Gastroesophageal sphincter (tissue), 3 donors: ENCODE results near the gene ATAD5.

ENCODE experiments used
- EP300 ChIP-seq: sonication (generic); formaldehyde crosslinking; IDR thresholded peaks from one replicate; pipeline ENCODE4 v1.6.1; 2017; ENCODE audit warnings: antibody characterized with exemption, mild to moderate bottlenecking
- TF ChIP-seq, protein P1 (sequence below), 4 experiments: fragments of 200-600 bp in 2 of 4; fragments of 450-650 bp in 2 of 4; sonication (generic) in 1 of 4; IDR thresholded peaks; one replicate each; pipeline ENCODE4 v1.5.1; 2017 to 2019; ENCODE audit warnings: antibody characterized with exemption in 4 of 4, mild to moderate bottlenecking in 2 of 4, moderate library complexity in 2 of 4

GRCh38 chr17:30854146-30854545, 22.4 kb downstream of the ATAD5 start:
- TF ChIP-seq, protein P1, sequence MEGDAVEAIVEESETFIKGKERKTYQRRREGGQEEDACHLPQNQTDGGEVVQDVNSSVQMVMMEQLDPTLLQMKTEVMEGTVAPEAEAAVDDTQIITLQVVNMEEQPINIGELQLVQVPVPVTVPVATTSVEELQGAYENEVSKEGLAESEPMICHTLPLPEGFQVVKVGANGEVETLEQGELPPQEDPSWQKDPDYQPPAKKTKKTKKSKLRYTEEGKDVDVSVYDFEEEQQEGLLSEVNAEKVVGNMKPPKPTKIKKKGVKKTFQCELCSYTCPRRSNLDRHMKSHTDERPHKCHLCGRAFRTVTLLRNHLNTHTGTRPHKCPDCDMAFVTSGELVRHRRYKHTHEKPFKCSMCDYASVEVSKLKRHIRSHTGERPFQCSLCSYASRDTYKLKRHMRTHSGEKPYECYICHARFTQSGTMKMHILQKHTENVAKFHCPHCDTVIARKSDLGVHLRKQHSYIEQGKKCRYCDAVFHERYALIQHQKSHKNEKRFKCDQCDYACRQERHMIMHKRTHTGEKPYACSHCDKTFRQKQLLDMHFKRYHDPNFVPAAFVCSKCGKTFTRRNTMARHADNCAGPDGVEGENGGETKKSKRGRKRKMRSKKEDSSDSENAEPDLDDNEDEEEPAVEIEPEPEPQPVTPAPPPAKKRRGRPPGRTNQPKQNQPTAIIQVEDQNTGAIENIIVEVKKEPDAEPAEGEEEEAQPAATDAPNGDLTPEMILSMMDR (IDR thresholded peaks at IDR 0.05), result no peak
- no peak for TF ChIP-seq EP300
